Common myeloid progenitor, CD34-positive (primary cell): ENCODE data around the gene EXOSC5.
"Not testable (repeated sequence)": the region's sequence is repeated elsewhere in the genome, so short reads cannot be mapped to it uniquely, and the experiment has no call there.

Experiments
- CTCF ChIA-PET: fragments of 350-600 bp; sonication (Branson Sonifier 250); formaldehyde crosslinking; loops from one replicate; lab custom pipeline; 2021; ENCODE audit warnings: antibody characterized with exemption; lab: Charles Lee
- POLR2A ChIA-PET: fragments of 350-600 bp; sonication (Branson Sonifier 250); formaldehyde crosslinking; loops from one replicate; lab custom pipeline; 2021; ENCODE audit warnings: antibody characterized with exemption; lab: Charles Lee
- DNase-seq, 3 donors: peaks; one replicate each; pipeline versions ENCODE4 v3.0.0 to v3.0.0-alpha.2; 2013
- H3K27ac ChIP-seq, 2 experiments: 1 replicate in 1 of 2; 2 replicates in 1 of 2; pipeline ENCODE4 v1.7.0; 2013; ENCODE audit warnings: inconsistent platforms in 2 of 2, low read length in 2 of 2, mild to moderate bottlenecking in 2 of 2, low read depth in 1 of 2, moderate library complexity in 1 of 2; ENCODE audit not compliant: severe bottlenecking in 2 of 2, insufficient read depth in 1 of 2, poor library complexity in 1 of 2
- H3K27me3 ChIP-seq, 5 experiments: replicated peaks in 2 of 5; 1 replicate in 3 of 5; 2 replicates in 2 of 5; pipeline versions ENCODE4 v1.6.1 to v1.7.0; 2013; ENCODE audit warnings: low read length in 4 of 5, mild to moderate bottlenecking in 2 of 5, moderate library complexity in 2 of 5, inconsistent platforms in 1 of 5; ENCODE audit not compliant: insufficient read depth in 5 of 5, control insufficient read depth in 4 of 5
- H3K36me3 ChIP-seq, 4 experiments: 1 replicate in 2 of 4; 2 replicates in 2 of 4; pipeline versions ENCODE4 v1.6.1 to v1.7.0; 2013; ENCODE audit warnings: low read length in 3 of 4, control low read depth in 1 of 4, mild to moderate bottlenecking in 1 of 4; ENCODE audit not compliant: control insufficient read depth in 4 of 4, insufficient read depth in 4 of 4
- H3K4me1 ChIP-seq, 4 experiments: 1 replicate in 3 of 4; 2 replicates in 1 of 4; pipeline versions ENCODE4 v1.6.1 to v1.7.1; 2013; ENCODE audit warnings: low read length in 3 of 4, mild to moderate bottlenecking in 3 of 4, control low read depth in 1 of 4, inconsistent platforms in 1 of 4, moderate library complexity in 1 of 4; ENCODE audit not compliant: control insufficient read depth in 4 of 4, insufficient read depth in 4 of 4; ENCODE audit errors: control extremely low read depth in 1 of 4
- H3K4me3 ChIP-seq, 7 experiments: 1 replicate in 4 of 7; 2 replicates in 3 of 7; pipeline versions ENCODE4 v1.5.1 to v1.7.0; 2013; ENCODE audit warnings: mild to moderate bottlenecking in 7 of 7, low read length in 6 of 7, moderate library complexity in 6 of 7, inconsistent platforms in 2 of 7, low read depth in 2 of 7, control low read depth in 1 of 7; ENCODE audit not compliant: insufficient read depth in 4 of 7, control insufficient read depth in 1 of 7; ENCODE audit errors: extremely low read depth in 1 of 7
- H3K9me3 ChIP-seq, 5 experiments: 1 replicate in 4 of 5; 2 replicates in 1 of 5; pipeline versions ENCODE4 v1.6.1 to v1.7.1; 2013; ENCODE audit warnings: low read length in 4 of 5, mild to moderate bottlenecking in 2 of 5, inconsistent platforms in 1 of 5, low read depth in 1 of 5, moderate library complexity in 1 of 5; ENCODE audit not compliant: control insufficient read depth in 4 of 5, insufficient read depth in 2 of 5; ENCODE audit errors: control extremely low read depth in 1 of 5
- WGBS: methylation state at CpG from one replicate; pipeline ENCODE4 v1.1.5; 2013; ENCODE audit not compliant: insufficient coverage; 5-methylcytosine and 5-hydroxymethylcytosine counted together

The EXOSC5 gene

DNA sequence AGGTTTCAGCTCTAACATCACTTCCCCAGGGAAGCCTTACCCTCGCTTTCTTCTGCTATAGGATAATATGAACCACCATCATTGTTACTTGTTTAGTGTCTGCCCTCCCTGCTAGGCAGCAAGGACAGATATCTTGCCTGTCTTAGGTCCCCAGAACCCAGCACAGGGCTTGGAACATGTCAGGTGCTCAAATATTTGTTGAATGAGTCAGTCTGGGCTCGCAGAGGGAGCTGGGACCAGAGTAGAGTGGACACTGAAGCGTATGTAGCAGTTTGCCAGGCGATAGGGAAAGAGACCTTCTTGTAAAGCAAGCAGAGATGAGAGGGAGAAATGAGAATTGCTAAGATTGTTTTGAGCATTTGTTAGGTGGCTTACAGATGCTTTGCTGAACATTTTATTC lies 12.1 kb upstream of the EXOSC5 start:
- no peak for DNase-seq
- CTCF ChIA-PET: interaction anchor here (0.9 to 4.2 kb wide), 7 partner anchors 8 to 25 kb away, joined by 3 to 23 read pairs (median 3); partner anchors contain the start of gene B3GNT8
- H3K9me3 ChIP-seq: no peaks in the 10 kb centered on the region
- H3K27ac ChIP-seq: peak overlapping the region; percentile 25 to 46
- peaks cover 12 to 43% (median 15%) of the 10 kb centered on the region in 4 experiments for H3K4me1 ChIP-seq
- H3K36me3 ChIP-seq: peaks cover 3 to 36% (median 22%) of the 10 kb centered on the region in 4 experiments
- H3K4me3 ChIP-seq: no peak overlapping the region
- H3K27me3 ChIP-seq: no peaks in the 10 kb centered on the region
- WGBS: 83% methylated on average over 4 of the region's 4 CpGs
- POLR2A ChIA-PET: no interaction called here

DNA sequence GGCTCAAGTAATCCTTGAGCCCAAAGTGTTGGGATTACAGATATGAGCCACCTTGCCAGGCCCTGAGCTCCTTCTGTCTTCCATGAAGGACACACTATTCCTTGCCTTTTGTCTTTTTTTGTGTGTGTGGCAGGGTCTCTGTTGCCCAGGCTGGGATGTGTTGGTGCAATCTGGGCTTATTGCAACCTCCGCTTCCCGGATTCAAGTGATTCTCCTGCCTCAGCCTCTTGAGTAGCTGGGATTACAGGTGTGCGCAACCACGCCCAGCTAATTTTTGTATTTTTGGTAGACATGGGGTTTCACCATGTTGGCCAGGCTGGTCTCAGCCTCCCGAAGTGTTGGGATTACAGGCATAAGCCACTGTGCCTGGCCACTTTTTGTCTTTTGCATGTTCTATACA lies 11.7 kb upstream of the EXOSC5 start:
- H3K9me3 ChIP-seq, H3K4me3 ChIP-seq, POLR2A ChIA-PET, H3K27me3 ChIP-seq, DNase-seq: not testable (repeated sequence)
- CTCF ChIA-PET: interaction anchor here (1.0 to 4.2 kb wide), 8 partner anchors 8 to 28 kb away, joined by 3 to 23 read pairs (median 5); partner anchors contain the start of gene B3GNT8
- 86% methylated on average over 1 of the region's 5 CpGs for WGBS
- Histone ChIP-seq H3K36me3 (peaks cover 3 to 31% (median 20%) of the 10 kb centered on the region in 4 experiments), H3K27ac (peak overlapping the region in 1 of 2 experiments; percentile 46), H3K4me1 (peaks cover 12 to 43% (median 15%) of the 10 kb centered on the region in 4 experiments)

DNA sequence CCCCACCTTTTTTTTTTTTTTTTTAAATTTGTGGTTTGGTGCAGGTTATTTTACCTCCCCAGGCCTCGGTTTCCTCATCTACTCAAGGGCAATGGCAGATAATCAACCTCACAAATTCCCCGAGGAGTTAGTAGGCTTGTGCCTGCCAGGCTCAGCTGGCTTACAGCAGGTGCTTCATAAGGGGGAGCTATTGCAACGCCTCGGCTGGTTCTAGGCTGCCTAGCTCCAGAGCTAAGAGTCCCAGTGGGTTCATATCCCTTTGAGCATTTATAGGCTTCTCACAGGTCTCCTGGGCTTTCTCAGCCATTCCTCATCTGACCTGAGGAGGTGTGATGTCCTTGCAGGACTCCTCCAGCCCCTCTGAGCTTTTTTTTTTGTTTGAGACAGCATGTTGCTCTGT lies 11.1 kb upstream of the EXOSC5 start:
- DNase-seq: no peak
- Histone ChIP-seq H3K4me3 (no peak overlapping the region), H3K27ac (peak overlapping the region in 1 of 2 experiments; percentile 46), H3K4me1 (peaks cover 12 to 43% (median 19%) of the 10 kb centered on the region in 4 experiments), H3K9me3 (no peaks in the 10 kb centered on the region), H3K27me3 (no peaks in the 10 kb centered on the region), H3K36me3 (peaks cover 3 to 29% (median 16%) of the 10 kb centered on the region in 4 experiments)
- WGBS: 79% methylated on average over 3 of the region's 4 CpGs
- ChIA-PET POLR2A (interaction anchor here (0.6 to 1.2 kb wide), 3 partner anchors 43 to 1060 kb away, joined by 3 to 6 read pairs (median 4); partner anchors contain the start of gene C19orf47), CTCF (interaction anchor here (1.0 to 4.2 kb wide), 8 partner anchors 9 to 27 kb away, joined by 3 to 23 read pairs (median 5); partner anchors contain the start of gene B3GNT8)

DNA sequence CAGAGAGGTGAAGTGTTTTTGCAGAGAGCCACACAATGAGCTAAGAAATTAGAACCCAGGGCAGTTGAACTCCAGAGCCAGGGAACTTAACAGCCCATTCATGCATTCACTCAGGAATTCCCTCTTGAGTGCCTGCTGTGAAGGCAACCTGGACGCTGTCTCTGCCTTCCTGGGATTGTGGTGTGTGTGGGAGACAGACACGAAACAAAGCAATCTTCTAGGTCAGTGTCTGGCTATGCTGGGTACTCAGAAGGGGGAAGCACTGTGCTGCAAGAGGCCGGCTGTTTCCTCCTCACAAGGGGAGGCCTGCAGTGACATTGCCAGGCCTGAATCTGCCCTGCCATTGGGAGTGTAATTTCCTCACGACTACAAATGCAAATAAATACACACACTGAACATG lies 10.1 kb upstream of the EXOSC5 start:
- Histone ChIP-seq H3K27me3 (no peaks in the 10 kb centered on the region), H3K9me3 (no peaks in the 10 kb centered on the region), H3K4me3 (peak overlapping the region in 1 of 7 experiments; percentile 37), H3K4me1 (peaks cover 12 to 43% (median 19%) of the 10 kb centered on the region in 4 experiments), H3K27ac (no peak overlapping the region), H3K36me3 (peaks cover 8 to 30% (median 17%) of the 10 kb centered on the region in 4 experiments)
- CTCF ChIA-PET: interaction anchor here (0.7 to 4.2 kb wide), 11 partner anchors 11 to 52 kb away, joined by 3 to 23 read pairs (median 4); partner anchors contain the start of gene B3GNT8
- DNase-seq: peak; percentile 43 to 89 (median 84)
- 57% methylated on average over 1 of the region's 4 CpGs for WGBS
- POLR2A ChIA-PET: interaction anchor here (0.9 to 1.2 kb wide), 2 partner anchors 25 to 42 kb away, joined by 3 to 6 read pairs; no protein-coding TSS in a partner anchor

DNA sequence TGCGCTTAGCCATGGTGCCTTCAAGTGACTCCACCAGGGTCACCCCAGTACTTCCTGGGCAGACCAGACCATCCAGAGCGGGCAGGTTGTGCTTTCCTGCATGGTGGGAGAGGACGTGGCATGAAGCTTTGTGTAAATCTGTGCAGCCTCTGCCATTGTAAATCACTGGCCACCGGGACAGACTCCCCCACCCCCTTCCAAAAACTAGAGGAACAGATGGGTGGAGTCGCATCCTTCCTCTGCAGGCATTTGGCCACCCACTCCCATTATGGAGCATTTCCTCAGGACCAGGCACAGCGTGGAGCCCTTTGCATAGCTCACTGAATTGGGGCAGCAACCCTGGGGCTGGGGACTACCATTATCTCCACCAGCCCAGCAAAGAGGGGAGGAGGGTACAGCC lies 8.6 kb upstream of the EXOSC5 start:
- H3K36me3 ChIP-seq: peaks cover 5 to 18% (median 9%) of the 10 kb centered on the region in 4 experiments
- H3K27ac ChIP-seq: no peak overlapping the region
- no peaks in the 10 kb centered on the region for H3K9me3 ChIP-seq
- ChIA-PET POLR2A (interaction anchor here (0.6 kb wide), 1 partner anchor 833 kb away, joined by 4 read pairs; no protein-coding TSS in a partner anchor), CTCF (interaction anchor here (1.3 to 1.5 kb wide), 2 partner anchors 21 to 44 kb away, joined by 3 to 4 read pairs; partner anchors contain the start of gene B3GNT8)
- no peak for DNase-seq
- WGBS: 100% methylated on average over 3 of the region's 6 CpGs
- peaks cover 12 to 43% (median 19%) of the 10 kb centered on the region in 4 experiments for H3K4me1 ChIP-seq
- H3K27me3 ChIP-seq: no peaks in the 10 kb centered on the region
- H3K4me3 ChIP-seq: no peak overlapping the region

DNA sequence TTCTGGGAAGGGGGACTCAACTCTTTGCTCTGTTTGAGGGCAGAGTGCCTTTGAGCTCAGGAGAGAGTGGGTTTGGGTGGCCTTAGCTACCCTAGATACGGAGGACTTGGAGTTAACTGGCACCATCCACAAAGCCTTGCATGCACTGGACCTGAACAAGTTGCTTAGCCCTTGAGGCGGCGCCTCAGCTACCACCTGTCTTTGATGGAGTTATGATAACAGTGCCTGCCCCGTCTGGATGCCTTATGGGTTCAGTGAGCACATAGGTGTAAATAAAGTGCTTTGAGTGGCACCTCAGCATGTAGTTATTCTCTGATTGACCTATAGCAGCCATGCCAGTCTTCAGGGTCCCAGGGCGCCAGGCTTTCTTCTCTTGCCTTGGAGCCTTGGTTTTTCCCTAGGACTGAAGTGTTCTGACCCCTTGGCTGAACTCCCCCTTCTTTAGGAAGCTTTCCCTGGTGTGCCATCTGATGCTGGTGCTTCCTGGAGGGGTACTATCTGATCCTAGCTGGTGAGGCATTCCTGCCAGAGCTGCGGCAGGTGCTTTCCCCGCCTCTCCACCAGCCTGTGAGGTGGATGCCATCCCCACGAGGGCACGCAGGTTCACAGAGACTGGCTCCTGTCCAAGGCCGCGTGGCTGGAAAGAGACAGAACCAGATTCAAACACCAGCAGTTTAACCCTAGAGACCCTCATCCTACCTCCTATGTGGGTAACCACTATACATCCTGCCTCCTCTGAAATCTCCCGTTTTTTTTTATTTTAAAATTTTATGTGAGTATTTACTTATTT lies 6.2 kb upstream of the EXOSC5 start:
- ChIA-PET POLR2A (no interaction called here), CTCF (interaction anchor here (1.3 to 1.5 kb wide), 4 partner anchors 15 to 160 kb away, joined by 4 read pairs; no protein-coding TSS in a partner anchor)
- Histone ChIP-seq H3K27me3 (no peaks in the 10 kb centered on the region), H3K36me3 (peaks cover 3 to 14% (median 7%) of the 10 kb centered on the region in 4 experiments), H3K9me3 (no peaks in the 10 kb centered on the region), H3K4me3 (no peak overlapping the region), H3K27ac (peak overlapping the region in 1 of 2 experiments; percentile 22), H3K4me1 (peaks cover 13 to 31% (median 14%) of the 10 kb centered on the region in 4 experiments)
- DNase-seq: no peak
- 80% methylated on average over 7 of the region's 12 CpGs for WGBS
